Skeletal muscle cell (primary cell): ENCODE data around the gene TP53I13.
A peak's percentile ranks its signal among the peaks of the same experiment; 100 is the strongest.

ENCODE experiments used
- DNase-seq: peaks from one replicate; pipeline ENCODE4 v3.0.0-alpha.2; 2010; ENCODE audit warnings: low read depth
- H3K4me3 ChIP-seq: 2 replicates; pipeline ENCODE4 v1.5.1; 2011; ENCODE audit warnings: low read depth, mild to moderate bottlenecking, control low read depth, low read length, moderate library complexity

The TP53I13 gene

GRCh38 chr17:29590411-29591145 lies 22.1 kb downstream of the TP53I13 start:
- DNase-seq, result no peak
- H3K4me3 ChIP-seq, result peak overlapping the region; percentile 52

DNA sequence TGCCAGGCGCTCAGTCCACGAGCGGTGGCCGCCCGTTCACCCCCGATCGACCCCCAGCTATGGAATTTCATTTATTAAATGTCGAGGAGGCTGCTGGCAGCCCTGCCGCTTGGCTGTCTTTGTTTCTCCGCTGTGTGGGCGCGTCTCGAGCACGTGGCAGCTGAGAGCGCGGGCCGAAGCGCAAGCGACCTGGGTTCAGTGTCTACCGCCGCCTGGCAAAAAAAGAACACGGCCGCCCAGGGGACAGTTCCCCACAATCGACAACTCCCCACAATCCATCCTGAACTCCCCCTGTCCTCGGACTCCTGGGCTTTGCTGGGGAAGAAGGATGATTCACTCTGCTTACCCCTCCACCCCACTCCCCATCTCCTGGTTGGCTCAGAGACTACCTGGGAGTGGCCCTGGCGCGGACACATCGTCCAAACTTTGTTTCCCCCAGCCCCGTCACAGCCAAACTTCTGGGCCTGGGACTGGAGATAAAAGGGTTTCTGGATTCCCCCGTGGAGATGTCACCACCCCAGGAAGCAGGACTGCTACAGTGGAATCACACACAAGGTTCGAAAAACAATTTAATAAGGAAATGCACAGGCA lies 22.7 kb downstream of the TP53I13 start:
- DNase-seq, result no peak
- peak overlapping the region; percentile 34 for H3K4me3 ChIP-seq

- no peak for DNase-seq
- H3K4me3 ChIP-seq, result peak overlapping the region; percentile 34
Observed at GRCh38 chr17:29591737-29592608, 23.5 kb downstream of the TP53I13 start.

GRCh38 chr17:29592850-29593551 lies 24.5 kb downstream of the TP53I13 start, which contains the start of gene ANKRD13B:
ANKRD13B (plus strand) TSS chr17:29593132; CDS start chr17:29593622, 490 bp downstream.
- no peak for DNase-seq
- peak within 1 kb of the TSS; percentile 62 for H3K4me3 ChIP-seq

DNA sequence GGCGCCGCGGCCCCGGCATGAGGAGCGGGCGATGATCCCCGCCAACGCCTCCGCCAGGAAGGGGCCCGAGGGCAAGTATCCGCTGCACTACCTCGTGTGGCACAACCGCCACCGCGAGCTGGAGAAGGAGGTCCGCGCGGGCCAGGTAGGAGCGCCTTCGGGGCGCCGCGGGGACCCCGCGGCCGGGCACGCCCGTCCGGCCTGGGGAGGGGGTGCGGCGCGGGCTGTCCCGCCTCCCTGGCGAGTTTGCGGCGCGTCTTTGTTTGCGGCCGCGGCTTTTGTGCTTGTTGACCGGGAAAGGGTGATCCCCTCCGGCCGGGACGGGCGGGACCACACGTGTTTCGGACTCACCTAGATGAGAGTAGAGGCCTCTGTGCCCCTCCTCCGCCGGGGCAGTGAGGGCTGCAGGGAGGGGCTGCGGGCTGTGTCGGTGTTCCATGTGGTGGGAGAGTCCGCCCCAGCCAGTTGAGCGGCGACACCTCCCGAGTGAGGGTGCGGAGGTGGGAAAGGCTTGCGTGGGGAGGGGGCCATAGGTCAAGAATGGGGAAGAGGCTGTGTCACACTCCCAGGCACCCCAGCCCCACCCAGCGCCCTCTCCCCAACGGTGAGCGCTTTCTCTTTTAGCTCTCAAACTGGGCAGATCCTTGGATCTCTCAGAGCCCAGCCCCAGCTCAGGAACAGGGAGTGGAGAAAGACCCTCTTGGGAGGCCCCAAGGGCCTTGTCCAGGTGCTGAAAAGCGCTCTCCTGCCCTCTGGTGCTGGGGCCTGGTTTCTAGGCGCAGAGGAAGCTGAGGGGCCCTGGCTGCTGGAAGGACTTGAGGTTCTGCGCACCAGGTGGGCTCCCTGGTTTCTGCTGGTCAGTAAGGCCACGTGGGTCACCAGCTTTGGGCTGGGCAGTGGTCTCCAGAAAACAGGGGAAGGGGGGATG lies 25.4 kb downstream of the TP53I13 start:
- DNase-seq, result no peak
- H3K4me3 ChIP-seq, result peak overlapping the region; percentile 62

GRCh38 chr17:29594519-29595090 lies 26.1 kb downstream of the TP53I13 start:
- DNase-seq, result no peak
- H3K4me3 ChIP-seq, result no peak overlapping the region

DNA sequence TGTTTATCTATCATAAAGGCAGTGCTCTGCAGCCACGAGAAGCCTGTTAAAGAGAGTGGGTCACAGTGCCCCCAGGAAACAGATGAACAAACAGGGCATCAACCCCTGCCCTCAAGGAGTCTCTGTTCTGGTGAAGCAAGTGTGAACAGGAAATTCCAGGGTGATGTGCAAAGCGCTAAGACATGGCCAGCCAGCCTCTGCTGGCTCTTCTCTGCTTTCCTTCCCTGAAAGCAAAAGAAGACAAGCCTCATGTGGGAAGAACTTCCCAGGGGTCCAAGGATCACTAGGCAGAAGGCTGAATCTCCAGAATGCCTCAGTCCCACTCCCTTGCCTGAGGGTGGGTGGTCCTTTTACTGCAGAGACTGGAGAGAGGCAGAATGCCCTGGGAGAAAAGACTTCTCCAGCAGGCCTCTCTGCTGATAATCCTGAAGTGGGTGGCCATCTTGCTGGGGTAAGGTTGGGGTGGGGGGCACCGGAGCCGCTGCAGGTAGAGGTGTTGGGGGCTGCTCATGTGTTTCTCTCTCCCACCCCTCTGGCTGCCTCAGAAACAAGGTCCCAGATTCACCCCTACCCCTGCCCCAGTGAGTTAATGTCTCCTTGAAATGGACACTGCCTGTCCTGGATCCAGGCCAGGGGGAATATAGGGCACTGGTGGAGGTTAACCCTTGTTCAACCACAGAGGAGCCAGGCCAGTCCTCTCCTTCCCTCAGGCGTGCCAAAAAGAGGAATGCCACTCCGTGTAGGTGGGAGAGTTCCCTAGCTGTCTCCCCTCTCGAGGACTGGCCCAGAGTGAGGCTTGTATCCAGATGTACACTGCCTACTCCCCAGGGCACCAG lies 26.8 kb downstream of the TP53I13 start:
- H3K4me3 ChIP-seq, result no peak overlapping the region

GRCh38 chr17:29595943-29596774 lies 27.7 kb downstream of the TP53I13 start:
- no peak overlapping the region for H3K4me3 ChIP-seq
- DNase-seq, result no peak

More for the DNA sequence above, 26.8 kb downstream of the TP53I13 start:
- no peak for DNase-seq

DNA sequence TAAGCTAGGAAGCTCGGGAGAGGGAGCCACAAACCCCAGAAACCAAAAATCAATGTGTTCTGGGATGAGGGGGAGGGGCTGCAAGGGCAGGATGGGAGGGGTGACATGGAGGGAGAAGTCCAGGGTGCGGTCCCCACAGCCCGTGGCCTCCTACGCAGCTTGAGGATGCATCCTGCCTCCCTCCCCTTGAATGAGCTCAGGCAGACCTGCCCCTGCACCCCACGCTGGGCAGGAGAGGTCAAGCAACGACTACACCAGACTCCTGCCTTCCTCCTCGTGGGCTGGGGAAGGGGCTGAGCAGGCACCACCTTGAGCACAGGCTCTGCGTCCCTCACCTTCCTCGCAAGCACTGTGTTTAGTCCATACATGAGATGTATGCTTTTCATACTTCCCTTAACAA lies 28.3 kb downstream of the TP53I13 start:
- no peak for DNase-seq
- H3K4me3 ChIP-seq, result no peak overlapping the region

GRCh38 chr17:29597361-29598172 lies 29.1 kb downstream of the TP53I13 start:
- no peak for DNase-seq
- H3K4me3 ChIP-seq, result no peak overlapping the region

DNA sequence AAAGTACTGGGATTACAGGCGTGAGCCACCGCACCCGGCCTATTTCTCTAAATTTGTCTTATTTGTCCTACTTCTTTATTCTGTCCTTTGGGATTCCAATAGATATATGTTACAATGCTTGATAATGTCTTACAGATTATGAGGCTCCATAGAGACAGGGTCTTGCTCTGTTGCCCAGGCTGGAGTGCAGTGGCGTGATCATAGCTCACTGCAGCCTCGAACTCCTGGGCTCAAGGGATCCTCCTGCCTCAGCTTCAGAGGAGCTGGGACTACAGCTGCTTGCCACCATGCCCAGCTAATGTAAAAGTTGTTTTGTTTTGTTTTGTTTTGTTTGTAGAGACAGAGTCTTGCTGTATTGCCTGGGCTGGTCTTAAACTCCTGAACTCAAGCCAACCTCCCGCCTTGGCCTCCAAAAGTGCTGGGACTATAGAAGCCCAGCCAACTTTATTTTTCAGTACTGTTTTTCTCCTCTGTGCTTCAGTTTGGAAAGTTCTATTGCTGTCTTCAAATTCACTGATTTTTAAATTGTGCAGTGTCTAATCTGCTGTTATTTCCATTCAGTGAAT lies 34.7 kb downstream of the TP53I13 start:
- no peak for DNase-seq
- H3K4me3 ChIP-seq, result no peak overlapping the region

GRCh38 chr17:29607557-29608195 lies 39.2 kb downstream of the TP53I13 start:
- no peak overlapping the region for H3K4me3 ChIP-seq

GRCh38 chr17:29608986-29609385 lies 40.5 kb downstream of the TP53I13 start:
- no peak for DNase-seq
- H3K4me3 ChIP-seq, result no peak overlapping the region

More at GRCh38 chr17:29607557-29608195, 39.2 kb downstream of the TP53I13 start:
- DNase-seq, result no peak

GRCh38 chr17:29610395-29610794 lies 41.9 kb downstream of the TP53I13 start:
- H3K4me3 ChIP-seq, result no peak overlapping the region
- no peak for DNase-seq
